Hypothalamus (tissue), 51 donors: ENCODE measurements around the gene GOT2.
"Not testable (repeated sequence)": the region's sequence is repeated elsewhere in the genome, so short reads cannot be mapped to it uniquely, and the experiment has no call there.

Experiments used
- DNase-seq, 51 donors: peaks; one replicate each; lab custom pipeline; 2025; lab: John Stamatoyannopoulos, UW

GOT2 gene

GRCh38 chr16:58727028-58727781, 6.9 kb downstream of the GOT2 start:
- DNase-seq: no peak

- no peak for DNase-seq
These were observed 11.0 kb downstream of the GOT2 start for GRCh38 chr16:58723109-58723508.

GRCh38 chr16:58717994-58718393, 16.1 kb downstream of the GOT2 start:
- DNase-seq: no peak

- DNase-seq: no peak
These were observed 17.6 kb downstream of the GOT2 start for GRCh38 chr16:58716468-58716867.

- DNase-seq: no peak
These were observed 20.4 kb downstream of the GOT2 start for GRCh38 chr16:58713742-58714141.

GRCh38 chr16:58709333-58709732, 24.8 kb downstream of the GOT2 start:
- DNase-seq: no peak

GRCh38 chr16:58699151-58699550, 35.0 kb downstream of the GOT2 start:
- no peak for DNase-seq

GRCh38 chr16:58695368-58695767, 38.7 kb downstream of the GOT2 start:
- no peak for DNase-seq

- no peak for DNase-seq
These were observed 41.7 kb downstream of the GOT2 start for GRCh38 chr16:58692450-58692849.

GRCh38 chr16:58686985-58687706, 47.0 kb downstream of the GOT2 start:
- DNase-seq: not testable (repeated sequence)

- no peak for DNase-seq
These were observed 49.0 kb downstream of the GOT2 start for GRCh38 chr16:58685084-58685449.

GRCh38 chr16:58684354-58685083, 49.6 kb downstream of the GOT2 start, which contains the start of gene SLC38A7:
Gene SLC38A7 (minus strand): TSS chr16:58684770. CDS start chr16:58680126, 4,644 bp downstream.
- peak; percentile 29 to 91 (median 80) for DNase-seq

GRCh38 chr16:58684001-58684353, 50.1 kb downstream of the GOT2 start:
- peak in 2 of 51 donors; percentile 19 to 31 for DNase-seq

GRCh38 chr16:58679763-58680162, 54.4 kb downstream of the GOT2 start:
- no peak for DNase-seq

- peak in 38 of 51 donors; percentile 4 to 76 (median 35) for DNase-seq
These were observed 55.4 kb downstream of the GOT2 start for GRCh38 chr16:58678716-58679115.

- DNase-seq: no peak
These were observed 55.8 kb downstream of the GOT2 start for GRCh38 chr16:58678269-58678668.

- no peak for DNase-seq
These were observed 63.1 kb downstream of the GOT2 start for GRCh38 chr16:58670946-58671583.

- no peak for DNase-seq
These were observed 63.9 kb downstream of the GOT2 start for GRCh38 chr16:58670177-58670576.

GRCh38 chr16:58665200-58665599, 68.9 kb downstream of the GOT2 start:
- no peak for DNase-seq

GRCh38 chr16:58661199-58661830, 72.8 kb downstream of the GOT2 start:
- peak in 24 of 51 donors; percentile 6 to 59 (median 36) for DNase-seq
